Measurements from ENCODE around the gene GAST. TPM values are rescaled to one million over a fixed set of nuclear protein-coding genes. Genes with fewer than 3 reads are reported as not detected.
A peak's percentile ranks its signal among the peaks of the same experiment; 100 is the strongest.
"Not testable (repeated sequence)": the region's sequence is repeated elsewhere in the genome, so short reads cannot be mapped to it uniquely, and the experiment has no call there.

GAST gene
- not detected in 2 replicates for total RNA-seq

- DNase-seq (ENCODE audit: low read depth in 2 of 2) = no peak
Observed at GRCh38 chr17:41711669-41712400, at the start of gene GAST. Gene GAST (plus strand): TSS chr17:41712331. CDS start chr17:41715437, 3,106 bp downstream.

GRCh38 chr17:41663451-41664171, 48.5 kb upstream of the GAST start:
- no peak for DNase-seq (ENCODE audit: low read depth in 2 of 2)

GRCh38 chr17:41664172-41664457, 48.0 kb upstream of the GAST start:
- DNase-seq (ENCODE audit: low read depth in 2 of 2) = no peak

- DNase-seq (ENCODE audit: low read depth in 2 of 2) = no peak
Observed at GRCh38 chr17:41664587-41665565, 47.3 kb upstream of the GAST start.

- DNase-seq (ENCODE audit: low read depth in 2 of 2) = peak; percentile 80 to 88
Observed at GRCh38 chr17:41665566-41666236, 46.4 kb upstream of the GAST start.

GRCh38 chr17:41666237-41666641, 45.9 kb upstream of the GAST start:
- peak; percentile 60 to 65 for DNase-seq (ENCODE audit: low read depth in 2 of 2)

GRCh38 chr17:41666708-41667279, 45.3 kb upstream of the GAST start:
- peak; percentile 68 to 79 for DNase-seq (ENCODE audit: low read depth in 2 of 2)

GRCh38 chr17:41667280-41668041, 44.7 kb upstream of the GAST start:
- peak in 1 of 2 donors; percentile 33 for DNase-seq (ENCODE audit: low read depth in 2 of 2)

- no peak for DNase-seq (ENCODE audit: low read depth in 2 of 2)
Observed at GRCh38 chr17:41672153-41672552, 40.0 kb upstream of the GAST start.

- DNase-seq (ENCODE audit: low read depth in 2 of 2) = not testable (repeated sequence)
Observed at GRCh38 chr17:41675157-41676057, 36.7 kb upstream of the GAST start.

GRCh38 chr17:41676058-41676419, 36.1 kb upstream of the GAST start:
- DNase-seq (ENCODE audit: low read depth in 2 of 2) = no peak

- DNase-seq (ENCODE audit: low read depth in 2 of 2) = peak in 1 of 2 donors; percentile 67
Observed at GRCh38 chr17:41678411-41678906, 33.7 kb upstream of the GAST start.

GRCh38 chr17:41678907-41679739, 33.0 kb upstream of the GAST start:
- peak in 1 of 2 donors; percentile 85 for DNase-seq (ENCODE audit: low read depth in 2 of 2)

GRCh38 chr17:41679740-41680425, 32.2 kb upstream of the GAST start:
- DNase-seq (ENCODE audit: low read depth in 2 of 2) = no peak

- no peak for DNase-seq (ENCODE audit: low read depth in 2 of 2)
Observed at GRCh38 chr17:41680426-41681040, 31.6 kb upstream of the GAST start.

GRCh38 chr17:41681776-41682175, 30.4 kb upstream of the GAST start:
- DNase-seq (ENCODE audit: low read depth in 2 of 2) = no peak

GRCh38 chr17:41682631-41683030, 29.5 kb upstream of the GAST start:
- no peak for DNase-seq (ENCODE audit: low read depth in 2 of 2)
